ENCODE data around the gene ZNF44. TPM values are rescaled to one million over a fixed set of nuclear protein-coding genes. Genes with fewer than 3 reads are reported as not detected.
"Not testable (repeated sequence)": the region's sequence is repeated elsewhere in the genome, so short reads cannot be mapped to it uniquely, and the experiment has no call there.

ZNF44 gene
- polyA plus RNA-seq, result 10 to 100 TPM; 18.6 to 39.5 (median 19.1) TPM

DNA sequence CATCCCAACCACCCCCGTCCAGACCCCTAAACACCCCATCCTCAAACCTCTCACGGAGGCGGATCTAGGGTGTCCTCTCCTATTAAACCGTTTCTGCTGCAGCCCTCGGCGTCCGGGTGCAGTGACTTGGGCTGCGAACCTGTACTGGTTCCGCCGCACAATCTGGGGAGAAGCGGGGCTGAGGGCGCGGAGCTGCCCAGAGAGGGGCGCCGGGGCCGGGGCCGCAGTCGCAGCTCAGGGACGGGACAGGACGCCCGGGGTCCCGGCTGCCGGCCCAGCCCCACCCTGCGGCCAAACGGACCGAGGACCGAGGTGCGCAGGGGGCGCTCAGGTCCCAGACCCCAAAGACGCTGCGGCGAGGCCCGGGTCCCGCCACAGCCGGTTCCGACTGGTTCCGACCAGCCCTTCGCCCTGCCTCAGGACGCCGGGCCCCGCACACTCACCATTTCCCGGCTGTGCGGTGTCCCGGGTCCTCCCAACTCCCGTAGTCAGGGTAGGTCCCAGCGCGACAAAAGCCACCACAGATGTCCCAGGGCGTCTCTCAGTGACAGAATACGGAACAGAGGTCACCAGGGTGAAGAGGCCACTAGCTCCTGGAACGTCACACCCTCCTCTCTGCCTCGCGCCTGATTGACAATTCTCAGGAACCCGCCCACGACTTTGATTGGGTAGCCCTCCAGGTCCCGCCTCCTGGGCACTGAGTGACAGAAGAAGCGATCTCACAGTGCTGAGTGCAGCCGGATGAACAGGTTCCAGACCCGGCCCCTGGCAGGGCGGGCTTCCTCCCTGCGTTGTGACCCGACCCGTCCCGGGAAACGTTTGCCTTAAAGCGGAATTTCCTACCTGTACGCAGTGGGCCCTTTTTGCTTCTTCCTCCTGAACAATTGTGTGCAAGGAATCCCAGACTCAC, at the start of gene ZNF44:
Gene ZNF44 (minus strand): TSS at position 635 of the 910 bp plus-strand sequence. CDS start 189 bp downstream, at position 446.
- Mint-ChIP-seq H3K4me3 (peak within 1 kb of the TSS; percentile 98 to 100 (median 99)), H3K4me1 (peaks cover 40 to 48% of the 10 kb centered on the region in 2 donors), H3K27me3 (ENCODE audit: low read depth in 3 of 3) (peaks cover 4 to 11% (median 8%) of the 10 kb centered on the region in 3 donors), H3K9me3 (peaks cover 0 to 1% (median 0%) of the 10 kb centered on the region in 6 donors), H3K36me3 (peaks cover 0 to 5% (median 4%) of the 10 kb centered on the region in 3 donors), H3K27ac (peak within 1 kb of the TSS; percentile 95 to 100 (median 99))
- DNase-seq, result peak; percentile 94

DNA sequence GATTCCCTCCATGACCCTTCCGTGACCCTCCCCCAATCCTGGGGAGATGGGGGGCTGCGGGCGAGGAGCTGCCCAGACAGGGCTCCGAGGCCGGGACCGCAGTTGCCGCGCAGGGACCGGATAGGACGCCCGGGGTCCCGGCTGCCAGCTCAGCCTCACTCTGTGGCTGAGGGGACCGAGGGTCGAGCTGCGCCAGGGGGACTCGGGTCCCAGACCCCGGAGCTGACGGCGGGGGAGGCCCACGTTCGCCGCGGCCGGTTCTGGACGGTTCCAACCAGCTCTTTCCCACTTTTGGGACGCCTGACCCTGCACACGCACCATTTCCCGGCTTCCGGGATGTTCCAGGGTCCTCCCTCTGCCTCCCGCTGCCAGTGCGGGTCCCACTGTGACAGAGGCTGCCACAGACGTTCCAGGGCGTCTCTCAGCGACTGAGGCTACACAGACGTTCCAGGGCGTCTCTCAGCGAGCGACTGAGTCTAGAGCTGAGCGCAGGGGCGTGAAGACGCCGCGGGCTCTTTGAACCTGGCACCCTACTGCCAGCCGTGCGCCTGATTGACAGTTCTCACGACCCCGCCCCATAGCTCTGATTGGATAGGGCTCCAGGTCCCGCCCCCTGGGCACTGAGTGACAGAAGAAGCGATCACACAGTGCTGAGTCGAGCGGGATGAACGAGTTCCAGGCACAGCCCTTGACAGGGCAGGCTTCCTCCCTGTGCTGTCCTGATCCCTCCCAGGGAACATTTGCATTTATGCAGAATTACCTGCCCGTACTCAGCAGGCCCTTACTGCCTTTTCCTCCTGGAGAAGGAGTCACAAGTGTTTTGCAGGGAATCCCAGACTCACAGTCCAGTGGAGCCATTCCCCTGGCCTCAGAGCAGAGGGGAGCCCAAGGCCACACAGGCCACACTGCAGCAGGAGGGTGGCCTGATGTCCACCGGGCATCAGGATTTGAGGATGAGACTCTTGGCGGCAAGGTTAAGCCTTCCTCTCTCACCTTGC, 38.8 kb upstream of the ZNF44 start, which contains the start of gene ZNF563:
Gene ZNF563 (minus strand): TSS at position 472 of the 998 bp plus-strand sequence. CDS start 151 bp downstream, at position 321.
- Mint-ChIP-seq H3K27me3 (ENCODE audit: low read depth in 3 of 3) (peaks cover 0 to 3% (median 3%) of the 10 kb centered on the region in 3 donors), H3K4me3 (peak within 1 kb of the TSS; percentile 97 to 99 (median 99)), H3K4me1 (peaks cover 21 to 25% of the 10 kb centered on the region in 2 donors), H3K36me3 (no peaks in the 10 kb centered on the region), H3K9me3 (no peaks in the 10 kb centered on the region), H3K27ac (peak within 1 kb of the TSS; percentile 90 to 99 (median 96))
- DNase-seq, result peak; percentile 93 to 94 (median 93)

DNA sequence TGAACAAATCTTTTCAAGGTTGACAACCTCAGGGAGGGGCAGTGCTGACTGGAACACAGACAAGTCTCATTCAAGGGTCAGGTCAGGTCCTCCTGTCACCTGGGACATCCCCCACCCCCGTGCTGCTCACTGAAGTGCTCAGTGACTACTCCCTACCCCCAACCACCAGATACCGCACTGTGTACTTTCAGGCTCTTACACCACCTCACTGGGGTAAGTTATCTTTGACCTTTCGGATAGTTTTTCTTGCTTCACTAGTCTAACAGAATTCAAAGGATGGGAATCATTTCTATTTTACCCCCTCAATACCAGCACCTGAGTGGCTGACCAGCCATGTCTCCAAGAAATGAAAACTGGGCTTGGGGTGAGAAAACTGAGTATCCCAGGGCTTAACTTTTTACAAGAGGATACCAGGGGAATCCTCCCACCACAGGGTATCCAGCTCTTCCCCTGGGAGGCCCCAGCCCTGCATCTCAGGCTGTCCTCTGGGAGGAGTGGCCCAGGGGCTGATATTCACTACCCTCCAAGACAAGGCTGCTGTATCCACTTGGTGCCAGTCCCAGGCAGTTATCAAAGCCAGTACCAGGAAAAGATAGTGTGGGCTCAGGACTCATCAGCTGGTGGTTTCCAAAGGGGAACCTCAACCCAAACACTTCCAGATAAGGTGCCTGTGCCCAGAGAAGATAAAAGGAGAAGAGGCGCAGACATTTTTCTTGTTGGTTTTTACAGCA, 36.7 kb upstream of the ZNF44 start:
- H3K4me3 Mint-ChIP-seq, result peak overlapping the region in 4 of 5 donors; percentile 73 to 97 (median 76)
- H3K27me3 Mint-ChIP-seq (ENCODE audit: low read depth in 3 of 3), result peaks cover 0 to 5% (median 3%) of the 10 kb centered on the region in 3 donors
- peak in 1 of 3 donors; percentile 1 for DNase-seq
- peaks cover 0 to 6% (median 0%) of the 10 kb centered on the region in 3 donors for H3K36me3 Mint-ChIP-seq
- H3K9me3 Mint-ChIP-seq, result no peaks in the 10 kb centered on the region
- peak overlapping the region in 3 of 6 donors; percentile 17 to 86 (median 68) for H3K27ac Mint-ChIP-seq
- peaks cover 21 to 25% of the 10 kb centered on the region in 2 donors for H3K4me1 Mint-ChIP-seq

DNA sequence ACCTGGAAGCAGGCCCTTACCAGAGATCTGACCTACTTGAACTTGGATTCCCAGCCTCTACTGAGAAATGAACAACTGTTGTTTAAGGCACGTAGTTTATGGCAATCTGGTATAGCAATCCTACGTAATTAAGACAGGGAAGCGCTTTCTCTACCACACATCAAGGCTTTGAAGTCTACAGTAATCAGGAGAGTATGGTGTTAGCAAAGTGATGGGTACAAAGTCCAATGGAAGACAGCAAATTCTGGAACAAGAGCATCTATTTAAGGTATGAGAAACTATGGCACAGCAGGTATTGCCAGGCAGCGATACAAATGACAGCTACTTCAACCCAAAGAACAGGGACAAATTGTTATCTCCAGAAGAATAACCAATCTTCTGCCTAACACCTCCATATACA, 35.7 kb upstream of the ZNF44 start:
- H3K4me3 Mint-ChIP-seq, result peak overlapping the region in 1 of 5 donors; percentile 0
- peaks cover 0 to 5% (median 3%) of the 10 kb centered on the region in 3 donors for H3K27me3 Mint-ChIP-seq (ENCODE audit: low read depth in 3 of 3)
- peaks cover 21 to 25% of the 10 kb centered on the region in 2 donors for H3K4me1 Mint-ChIP-seq
- H3K36me3 Mint-ChIP-seq, result peaks cover 0 to 10% (median 4%) of the 10 kb centered on the region in 3 donors
- H3K27ac Mint-ChIP-seq, result no peak overlapping the region
- no peaks in the 10 kb centered on the region for H3K9me3 Mint-ChIP-seq
- DNase-seq, result no peak

DNA sequence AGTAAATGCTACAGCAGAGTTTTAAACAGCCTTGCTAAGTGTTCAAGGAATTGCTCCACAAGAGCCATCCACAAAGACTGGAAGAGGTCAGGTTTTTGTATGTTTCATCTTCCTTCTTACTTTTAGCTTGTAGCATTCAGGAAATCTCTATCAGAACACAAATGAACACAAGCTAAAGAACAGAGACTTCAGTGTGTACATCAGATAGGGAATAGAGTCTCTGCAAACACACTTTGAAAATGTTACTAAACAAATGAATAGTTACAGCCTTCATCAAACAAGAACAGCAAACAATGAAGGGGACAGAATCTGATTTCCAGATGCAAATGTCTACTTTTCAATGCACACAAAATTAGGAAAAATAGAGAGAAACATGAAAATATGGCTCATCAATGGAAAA, 31.0 kb upstream of the ZNF44 start:
- H3K36me3 Mint-ChIP-seq, result peaks cover 11 to 32% (median 21%) of the 10 kb centered on the region in 3 donors
- H3K4me3 Mint-ChIP-seq, result no peak overlapping the region
- peaks cover 0 to 2% (median 1%) of the 10 kb centered on the region in 3 donors for H3K27me3 Mint-ChIP-seq (ENCODE audit: low read depth in 3 of 3)
- H3K9me3 Mint-ChIP-seq, result no peaks in the 10 kb centered on the region
- no peaks in the 10 kb centered on the region for H3K4me1 Mint-ChIP-seq
- H3K27ac Mint-ChIP-seq, result peak overlapping the region in 1 of 6 donors; percentile 69
- DNase-seq, result no peak

DNA sequence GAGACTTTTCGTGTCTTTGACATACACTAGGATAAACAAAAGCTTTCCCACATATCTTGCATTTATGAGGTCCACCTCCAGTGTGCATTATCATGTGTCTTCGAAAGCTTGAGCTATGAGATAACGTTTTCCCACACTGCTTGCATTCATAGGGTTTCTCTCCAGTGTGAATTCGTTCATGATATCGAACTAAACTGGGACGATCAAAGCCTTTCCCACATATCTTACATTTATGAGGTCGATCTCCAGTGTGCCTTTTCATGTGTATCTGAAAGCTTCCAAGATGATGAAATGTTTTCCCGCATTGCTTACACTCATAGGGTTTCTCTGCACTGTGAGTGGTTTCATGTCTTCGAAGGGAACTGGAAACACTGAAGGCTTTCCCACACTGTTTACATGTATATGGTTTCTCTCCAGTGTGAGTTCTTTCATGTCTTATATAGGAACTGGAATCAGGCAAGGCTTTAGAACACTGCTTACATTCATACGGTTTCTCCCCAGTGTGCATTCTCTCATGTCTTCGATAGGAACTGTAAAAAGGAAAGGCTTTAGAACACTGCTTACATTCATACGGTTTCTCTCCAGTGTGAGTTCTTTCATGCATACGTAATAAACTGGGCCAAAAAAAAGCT, 24.2 kb upstream of the ZNF44 start:
- Mint-ChIP-seq H3K4me1 (peaks cover 0 to 4% of the 10 kb centered on the region in 2 donors), H3K36me3 (peaks cover 26 to 49% (median 36%) of the 10 kb centered on the region in 3 donors), H3K27me3 (ENCODE audit: low read depth in 3 of 3) (peaks cover 0 to 3% (median 0%) of the 10 kb centered on the region in 3 donors), H3K4me3 (no peak overlapping the region), H3K27ac (no peak overlapping the region), H3K9me3 (peaks cover 0 to 15% (median 8%) of the 10 kb centered on the region in 6 donors)
- DNase-seq, result no peak

DNA sequence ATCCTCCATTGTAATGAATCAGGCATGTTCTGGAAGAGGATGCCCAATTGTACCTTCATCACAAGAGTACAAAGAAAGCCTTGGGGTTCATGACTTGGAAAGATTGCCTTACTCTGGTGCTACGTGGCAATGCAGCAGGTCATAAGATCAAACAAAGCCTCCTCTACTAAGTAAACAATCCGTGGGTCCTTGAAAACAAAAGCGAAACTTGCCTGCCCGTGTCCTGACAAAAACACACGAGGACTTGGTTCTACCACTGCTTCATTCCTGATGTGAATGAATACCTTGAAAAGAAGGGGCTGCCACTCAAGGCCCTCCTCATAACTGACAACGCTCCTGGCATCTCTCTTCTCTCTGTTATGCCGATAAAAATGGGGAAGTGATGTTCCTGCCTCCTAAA, 19.9 kb upstream of the ZNF44 start:
- H3K9me3 Mint-ChIP-seq, result peaks cover 0 to 13% (median 7%) of the 10 kb centered on the region in 6 donors
- H3K27ac Mint-ChIP-seq, result no peak overlapping the region
- DNase-seq, result no peak
- H3K27me3 Mint-ChIP-seq (ENCODE audit: low read depth in 3 of 3), result peaks cover 0 to 1% (median 0%) of the 10 kb centered on the region in 3 donors
- peak overlapping the region in 1 of 5 donors; percentile 48 for H3K4me3 Mint-ChIP-seq
- H3K4me1 Mint-ChIP-seq, result peaks cover 0 to 4% of the 10 kb centered on the region in 2 donors
- H3K36me3 Mint-ChIP-seq, result peaks cover 12 to 26% (median 17%) of the 10 kb centered on the region in 3 donors

DNA sequence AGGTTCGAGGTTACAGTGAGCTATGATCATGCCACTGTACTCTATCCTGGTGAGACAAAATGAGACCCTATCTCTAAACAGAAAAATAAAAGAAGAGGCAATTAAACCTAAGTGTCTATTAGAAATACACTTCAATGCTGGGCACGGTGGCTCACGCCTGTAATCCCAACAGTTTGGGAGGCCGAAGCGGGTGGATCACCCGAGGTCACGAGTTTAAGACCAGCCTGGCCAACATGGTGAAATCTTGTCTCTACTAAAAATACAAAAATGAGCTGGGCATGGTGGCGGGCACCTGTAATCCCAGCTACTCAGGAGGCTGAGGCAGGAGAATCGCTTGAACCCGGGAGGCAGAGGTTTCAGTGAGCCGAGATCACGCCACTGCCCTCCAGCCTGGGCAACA, 14.2 kb upstream of the ZNF44 start:
- H3K27ac Mint-ChIP-seq; DNase-seq; H3K9me3 Mint-ChIP-seq; H3K4me3 Mint-ChIP-seq; H3K36me3 Mint-ChIP-seq; H3K27me3 Mint-ChIP-seq (ENCODE audit: low read depth in 3 of 3); H3K4me1 Mint-ChIP-seq: not testable (repeated sequence)

DNA sequence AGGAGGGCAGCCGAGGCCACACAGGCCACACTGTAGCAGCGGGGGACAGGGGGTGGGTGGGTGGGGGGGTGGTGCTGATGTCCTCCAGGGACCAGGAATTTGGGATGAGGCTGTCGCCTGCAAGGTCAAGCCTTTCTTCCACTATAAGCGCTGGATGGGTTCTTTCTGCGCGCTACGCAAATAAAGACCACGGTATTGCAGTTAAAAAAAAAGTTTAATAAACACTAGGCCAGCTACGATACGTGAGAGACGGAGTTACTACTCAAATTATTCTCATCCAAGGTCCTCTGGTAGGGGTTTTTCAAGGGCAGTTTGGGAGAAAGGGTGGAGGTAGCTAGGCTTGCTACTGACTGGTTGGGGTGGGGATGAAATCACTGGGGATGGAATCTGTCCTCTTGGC, 508 bp upstream of the ZNF44 start:
- peak overlapping the region; percentile 96 to 99 (median 97) for H3K4me3 Mint-ChIP-seq
- no peak for DNase-seq
- peaks cover 0 to 1% (median 0%) of the 10 kb centered on the region in 6 donors for H3K9me3 Mint-ChIP-seq
- H3K27ac Mint-ChIP-seq, result peak overlapping the region; percentile 95 to 99 (median 97)
- H3K36me3 Mint-ChIP-seq, result peaks cover 0 to 5% (median 4%) of the 10 kb centered on the region in 3 donors
- peaks cover 35 to 43% of the 10 kb centered on the region in 2 donors for H3K4me1 Mint-ChIP-seq
- H3K27me3 Mint-ChIP-seq (ENCODE audit: low read depth in 3 of 3), result peaks cover 4 to 11% (median 8%) of the 10 kb centered on the region in 3 donors

DNA sequence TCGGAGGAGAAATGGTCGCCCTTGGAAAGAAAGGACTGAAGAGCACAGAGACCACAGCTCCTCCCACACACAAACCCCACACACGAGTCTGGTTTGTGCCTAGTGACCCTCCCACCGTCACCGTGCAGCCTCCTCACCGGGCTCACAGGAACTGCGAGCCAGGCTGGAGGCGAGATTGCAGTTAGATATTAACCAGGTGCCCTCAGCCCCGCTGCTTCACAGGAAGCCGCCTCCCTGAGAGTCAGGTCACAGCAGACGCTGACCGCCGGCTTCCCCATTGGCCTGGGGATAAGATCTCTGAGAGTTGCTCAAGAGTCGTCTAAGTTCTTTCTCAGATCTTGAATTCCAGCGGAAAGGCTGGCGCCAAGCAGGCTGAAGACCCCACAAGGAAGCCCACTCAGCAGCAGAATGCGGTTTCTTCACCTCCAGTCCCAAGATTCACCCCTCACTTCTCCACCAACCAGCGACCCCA, 870 bp downstream of the ZNF44 start:
- Mint-ChIP-seq H3K9me3 (peaks cover 0 to 1% (median 0%) of the 10 kb centered on the region in 6 donors), H3K36me3 (peaks cover 0 to 5% (median 4%) of the 10 kb centered on the region in 3 donors), H3K4me3 (peak overlapping the region; percentile 98 to 100 (median 99)), H3K27me3 (ENCODE audit: low read depth in 3 of 3) (peaks cover 4 to 11% (median 8%) of the 10 kb centered on the region in 3 donors), H3K27ac (peak overlapping the region; percentile 95 to 100 (median 99)), H3K4me1 (peaks cover 47 to 55% of the 10 kb centered on the region in 2 donors)
- peak; percentile 76 to 80 (median 77) for DNase-seq

DNA sequence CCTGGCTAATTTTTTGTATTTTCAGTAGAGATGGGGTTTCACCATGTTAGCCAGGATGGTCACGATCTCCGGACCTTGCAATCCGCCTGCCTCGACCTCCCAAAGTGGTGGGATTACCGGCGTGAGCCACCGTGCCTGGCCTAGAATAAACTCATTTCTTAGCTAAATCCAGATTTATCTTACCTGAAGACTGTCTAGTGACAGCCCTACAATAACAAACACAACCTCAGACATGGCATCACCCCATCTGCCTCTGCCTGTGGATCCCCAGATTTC, 5.0 kb downstream of the ZNF44 start:
- Mint-ChIP-seq H3K4me3 (peak overlapping the region; percentile 53 to 83 (median 69)), H3K9me3 (peaks cover 0 to 1% (median 0%) of the 10 kb centered on the region in 6 donors), H3K27me3 (ENCODE audit: low read depth in 3 of 3) (peaks cover 3 to 8% (median 7%) of the 10 kb centered on the region in 3 donors), H3K36me3 (peaks cover 0 to 5% (median 4%) of the 10 kb centered on the region in 3 donors), H3K4me1 (peaks cover 53 to 65% of the 10 kb centered on the region in 2 donors), H3K27ac (peak overlapping the region; percentile 86 to 91 (median 88))
- no peak for DNase-seq

DNA sequence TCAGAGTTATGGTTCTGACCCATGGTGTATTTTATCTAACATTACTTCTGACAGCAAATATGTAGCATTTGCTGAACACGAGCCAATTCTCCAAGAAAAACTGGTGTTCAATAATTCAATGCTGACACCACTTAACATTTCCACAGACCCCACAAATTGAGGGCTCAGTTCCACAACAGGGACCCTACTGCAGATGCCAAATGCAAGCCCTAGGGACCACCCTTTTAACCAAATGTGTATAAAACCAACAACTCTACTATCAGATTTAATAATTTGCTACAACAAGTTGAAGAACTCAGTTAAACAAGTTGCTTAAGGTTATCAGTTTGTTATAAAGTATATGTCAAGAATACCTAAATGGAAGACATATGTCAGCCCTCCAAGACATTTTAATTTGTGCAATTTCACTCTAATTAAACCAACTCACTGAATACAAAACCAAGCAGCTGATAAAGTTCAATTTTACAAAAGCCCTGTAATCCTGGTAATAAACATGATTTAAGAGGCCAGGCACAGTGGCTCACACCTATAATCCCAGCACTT, 6.7 kb downstream of the ZNF44 start:
- peak overlapping the region in 4 of 5 donors; percentile 26 to 40 (median 31) for H3K4me3 Mint-ChIP-seq
- H3K27ac Mint-ChIP-seq, result peak overlapping the region; percentile 78 to 91 (median 84)
- peaks cover 0 to 7% (median 5%) of the 10 kb centered on the region in 3 donors for H3K36me3 Mint-ChIP-seq

More for the DNA sequence above, 6.7 kb downstream of the ZNF44 start:
- Mint-ChIP-seq H3K27me3 (ENCODE audit: low read depth in 3 of 3) (no peaks in the 10 kb centered on the region), H3K9me3 (no peaks in the 10 kb centered on the region), H3K4me1 (peaks cover 41 to 60% of the 10 kb centered on the region in 2 donors)
- DNase-seq, result no peak

Measured in immature natural killer cell (primary cell).